UCSD-AML1 (cell line): ENCODE results near the gene SLC6A7.
"Not testable (repeated sequence)": the region's sequence is repeated elsewhere in the genome, so short reads cannot be mapped to it uniquely, and the experiment has no call there.

Source experiments
- DNase-seq: peaks from one replicate; lab custom pipeline; 2025; ENCODE audit not compliant: unreplicated experiment; lab: John Stamatoyannopoulos, UW

SLC6A7 gene

DNA sequence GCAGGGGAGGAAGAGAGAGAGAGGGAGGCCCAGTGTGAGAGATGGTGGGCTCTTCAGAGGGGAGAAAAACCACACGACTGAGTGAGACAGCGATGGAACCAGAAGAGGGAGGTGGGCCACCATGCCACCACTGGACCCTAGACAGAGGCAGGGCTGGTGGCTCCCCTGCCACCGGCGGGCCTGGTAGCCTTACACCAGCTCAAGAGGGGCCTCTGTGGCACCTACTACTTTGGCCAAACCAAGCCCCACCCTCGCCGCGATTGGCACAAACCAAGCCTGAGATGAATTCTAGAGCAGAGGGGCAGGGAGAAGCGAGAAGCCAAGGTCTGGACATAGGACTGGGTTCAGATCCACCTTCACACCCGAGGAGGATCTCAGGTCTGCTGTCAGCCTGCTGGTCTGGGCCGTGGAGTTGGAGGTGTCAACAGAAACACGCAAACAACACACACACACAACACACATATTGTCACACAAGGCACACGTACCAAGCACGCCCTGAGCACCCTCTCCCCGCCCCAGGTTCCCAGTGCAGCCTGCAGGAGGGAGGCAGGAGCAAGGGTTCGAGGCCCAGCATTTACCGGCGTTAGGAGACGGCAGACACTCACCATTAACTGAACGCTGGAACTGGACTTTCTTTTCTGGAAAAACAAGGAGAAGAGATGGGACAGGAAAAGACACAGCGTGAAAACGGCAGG lies 49.4 kb downstream of the SLC6A7 start:
- DNase-seq, result no peak

GRCh38 chr5:150239794-150240122 lies 49.9 kb downstream of the SLC6A7 start:
- DNase-seq, result no peak

- DNase-seq, result no peak
These were observed 51.7 kb downstream of the SLC6A7 start for GRCh38 chr5:150241298-150242160.

GRCh38 chr5:150242251-150242894 lies 52.5 kb downstream of the SLC6A7 start:
- no peak for DNase-seq

DNA sequence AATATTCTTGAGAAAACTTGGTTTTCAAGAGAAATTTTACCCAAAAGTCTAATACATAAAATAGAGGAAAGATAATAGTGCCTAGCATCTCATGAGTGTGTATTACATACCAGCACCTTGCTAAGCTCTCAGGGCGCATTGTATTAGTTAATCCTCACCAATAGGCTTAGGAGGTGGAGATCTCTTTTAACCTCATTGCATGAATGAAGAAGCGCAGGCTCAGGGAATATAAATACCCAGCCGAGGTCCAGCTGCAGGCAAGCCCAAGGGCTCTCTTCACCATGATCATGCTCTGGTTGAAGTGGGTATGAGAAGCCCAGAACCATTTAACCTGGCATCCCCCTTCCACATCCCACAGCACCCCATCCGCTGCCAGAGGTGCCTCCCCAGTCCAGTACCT lies 53.7 kb downstream of the SLC6A7 start:
- no peak for DNase-seq

DNA sequence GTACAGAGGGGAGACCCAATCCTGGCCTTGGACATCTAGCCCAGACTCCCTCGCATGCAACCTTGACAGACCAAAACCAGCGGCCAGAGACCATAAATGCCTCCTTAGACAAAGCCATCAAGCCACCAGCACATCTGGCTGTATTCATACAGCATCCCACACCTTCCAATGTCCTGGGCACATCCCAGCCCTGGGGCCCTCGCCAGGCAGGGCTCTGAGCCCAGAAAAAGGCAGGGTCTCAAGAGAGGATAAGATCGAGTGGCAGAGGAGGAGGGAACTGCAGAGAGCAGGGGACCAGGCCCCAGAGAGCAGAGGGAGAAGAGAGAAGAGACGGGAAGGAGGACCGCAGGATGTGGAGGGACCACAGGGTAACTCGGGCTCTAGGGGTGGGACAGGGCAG lies 54.3 kb downstream of the SLC6A7 start:
- DNase-seq, result no peak

GRCh38 chr5:150245111-150245789 lies 55.4 kb downstream of the SLC6A7 start:
- DNase-seq, result no peak

GRCh38 chr5:150245808-150246207 lies 55.9 kb downstream of the SLC6A7 start:
- DNase-seq, result no peak

DNA sequence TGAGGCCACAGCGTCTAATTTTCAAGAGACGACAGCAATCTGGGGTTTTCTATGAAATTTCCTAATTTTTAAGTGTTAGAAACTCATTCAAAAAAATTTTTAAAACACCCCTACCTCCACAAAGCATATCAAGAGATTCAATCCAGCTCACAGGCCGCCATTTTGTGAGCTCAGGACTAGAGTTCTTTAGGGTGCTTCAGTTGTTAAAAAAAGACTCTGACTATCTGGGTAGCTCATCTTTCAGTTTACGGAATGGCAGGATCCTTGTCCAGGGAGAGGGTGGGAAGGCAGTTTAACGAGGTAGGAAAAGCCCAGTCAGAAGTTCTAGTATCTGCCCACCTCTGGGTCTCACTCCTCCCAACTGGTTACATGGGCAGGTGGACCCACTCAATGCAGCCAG lies 56.6 kb downstream of the SLC6A7 start:
- no peak for DNase-seq

DNA sequence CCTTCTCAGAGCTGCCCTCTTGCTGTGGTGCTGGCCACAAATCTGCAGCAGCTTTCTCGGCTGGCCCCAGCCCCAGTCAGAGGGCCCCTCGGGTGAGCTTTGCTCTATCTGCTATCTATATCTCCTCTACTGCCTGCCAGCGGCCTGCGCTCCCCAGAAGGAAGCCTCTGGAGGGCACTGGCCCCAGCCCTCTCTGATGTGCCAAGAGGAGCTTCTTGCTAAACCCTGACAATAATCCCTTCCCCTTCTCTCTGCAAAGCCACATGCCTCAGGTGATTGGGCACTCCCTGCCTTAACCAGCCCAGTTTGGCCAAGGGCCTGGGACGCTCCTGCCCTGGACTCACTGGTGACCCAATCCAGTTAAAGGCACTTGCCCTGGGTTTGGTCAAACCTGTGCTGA lies 57.0 kb downstream of the SLC6A7 start:
- no peak for DNase-seq

DNA sequence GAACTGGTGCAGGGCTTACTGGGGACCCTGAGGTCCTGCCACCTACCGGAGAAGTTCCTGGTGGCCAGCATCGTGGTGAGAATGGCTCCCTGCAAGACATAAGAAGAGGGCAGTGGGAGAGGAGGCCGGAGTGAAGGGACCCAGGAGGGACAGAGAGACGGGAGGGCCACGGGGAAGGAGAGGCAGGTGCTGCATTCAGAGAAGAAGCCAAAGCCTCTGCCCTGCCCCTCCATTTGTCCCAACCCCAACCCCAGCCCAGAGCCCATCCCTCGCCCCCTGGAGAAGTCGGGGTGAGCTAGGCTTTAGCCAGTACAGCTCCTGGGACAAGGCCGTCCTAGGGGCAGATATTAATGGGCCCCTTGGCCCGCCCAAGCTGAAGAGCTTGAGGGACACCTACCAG lies 57.9 kb downstream of the SLC6A7 start:
- DNase-seq, result no peak

DNA sequence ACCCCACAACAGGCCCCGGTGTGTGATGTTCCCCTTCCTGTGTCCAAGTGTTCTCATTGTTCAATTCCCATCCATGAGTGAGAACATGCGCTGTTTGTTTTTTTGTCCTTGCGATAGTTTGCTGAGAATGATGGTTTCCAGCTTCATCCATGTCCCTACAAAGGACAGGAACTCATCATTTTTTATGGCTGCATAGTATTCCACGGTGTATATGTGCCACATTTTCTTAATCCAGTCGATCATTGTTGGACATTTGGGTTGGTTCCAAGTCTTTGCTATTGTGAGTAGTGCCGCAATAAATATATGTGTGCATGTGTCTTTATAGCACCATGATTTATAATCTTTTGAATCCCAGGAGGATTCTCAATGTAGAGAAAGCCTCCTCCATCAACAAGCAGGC lies 58.6 kb downstream of the SLC6A7 start:
- not testable (repeated sequence) for DNase-seq

- no peak for DNase-seq
These were observed 59.1 kb downstream of the SLC6A7 start for GRCh38 chr5:150248946-150249345.

- no peak for DNase-seq
These were observed 59.9 kb downstream of the SLC6A7 start for GRCh38 chr5:150249744-150250143.

GRCh38 chr5:150251504-150251903 lies 61.6 kb downstream of the SLC6A7 start:
- DNase-seq, result no peak

DNA sequence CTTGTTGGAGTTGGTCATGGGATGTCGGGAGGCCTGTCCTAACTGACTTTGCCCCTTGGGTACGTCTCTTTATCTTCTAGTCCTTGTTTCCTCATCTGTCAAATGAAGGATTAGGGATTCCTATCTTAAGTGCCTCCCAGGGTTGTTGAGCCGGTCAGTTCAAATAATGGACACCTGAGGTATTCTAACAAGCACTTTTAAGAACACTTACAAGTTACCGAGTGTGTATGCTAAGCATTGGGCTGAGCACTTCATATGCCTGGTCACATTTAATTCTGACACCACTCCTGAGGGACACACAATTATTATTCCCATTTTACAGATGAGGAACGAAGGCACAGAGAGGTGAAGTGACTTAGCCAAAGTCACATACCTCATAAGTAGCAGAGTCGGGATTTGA lies 62.6 kb downstream of the SLC6A7 start:
- no peak for DNase-seq

DNA sequence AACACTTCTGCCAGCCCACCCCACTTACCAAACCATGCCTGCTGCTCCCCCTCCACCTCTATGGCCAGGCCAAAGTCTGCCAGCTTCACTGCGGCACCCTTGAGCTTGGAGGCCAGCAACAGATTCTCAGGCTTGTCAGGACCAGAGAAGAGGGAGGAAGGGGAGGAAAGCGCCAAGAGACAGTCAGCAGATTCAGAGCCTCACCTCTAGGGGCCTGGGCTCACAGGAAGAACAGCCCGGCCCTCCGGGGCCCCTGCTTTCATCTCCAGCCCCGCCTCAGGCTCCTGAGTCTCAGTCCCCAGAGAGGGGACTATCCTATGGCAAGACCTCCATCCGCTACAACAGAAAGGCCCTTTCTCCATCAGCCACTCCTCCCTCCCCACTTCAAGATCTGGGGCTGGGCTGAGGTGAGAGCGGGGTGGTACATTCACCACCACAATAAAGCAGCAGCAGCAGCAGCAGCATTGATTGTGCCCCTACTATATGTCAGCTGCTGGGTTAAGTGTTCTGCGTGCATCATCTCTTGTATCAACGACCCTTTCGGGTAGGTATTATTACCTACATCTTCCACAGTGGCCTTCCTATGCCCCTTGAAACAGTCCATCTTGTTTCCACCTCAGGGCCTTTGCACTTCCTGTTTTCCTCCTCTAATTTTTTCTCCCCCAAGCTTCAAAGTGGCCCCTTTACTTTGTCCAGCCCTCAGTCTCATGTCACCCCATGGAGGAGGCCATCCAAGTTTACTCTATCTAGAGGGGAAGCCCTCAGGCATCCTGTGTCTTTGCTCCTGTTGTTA lies 63.8 kb downstream of the SLC6A7 start:
- no peak for DNase-seq

- DNase-seq, result no peak
These were observed 64.5 kb downstream of the SLC6A7 start for GRCh38 chr5:150254363-150254762.

DNA sequence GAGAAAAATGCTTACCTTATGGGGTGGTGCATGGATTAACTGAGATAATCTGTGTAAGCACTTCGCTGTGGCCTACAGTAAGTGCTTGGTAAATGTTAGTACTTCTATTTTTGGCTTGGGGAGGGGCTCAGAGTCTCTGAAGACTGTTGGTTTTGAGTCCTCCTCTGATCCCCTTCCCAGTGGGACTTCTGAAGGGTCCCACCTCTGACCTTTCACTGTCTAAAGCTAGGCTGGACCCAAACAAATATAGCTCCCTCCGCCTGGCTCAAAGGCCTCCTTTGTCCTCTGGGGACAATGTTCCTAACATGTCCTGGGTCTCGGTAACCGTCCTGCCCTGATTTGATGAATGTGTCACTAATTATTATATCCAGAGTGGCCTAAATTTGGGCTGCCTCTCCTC lies 64.9 kb downstream of the SLC6A7 start:
- DNase-seq, result no peak

GRCh38 chr5:150255659-150256409 lies 66.0 kb downstream of the SLC6A7 start:
- DNase-seq, result no peak
